K562 (cell line): Measurements from ENCODE around the gene TTLL4. TPM values are rescaled to one million over a fixed set of nuclear protein-coding genes. Genes with fewer than 3 reads are reported as not detected.
A peak's percentile ranks its signal among the peaks of the same experiment; 100 is the strongest.

Experiments
- BMI1 ChIP-seq: fragments of 150-350 bp; IDR thresholded peaks from 2 replicates; pipeline ENCODE4 v1.6.1; 2014; ENCODE audit warnings: low read length
- BRCA1 ChIP-seq, 2 experiments: fragments of 450-650 bp in 1 of 2; sonication (generic) in 1 of 2; formaldehyde crosslinking in 1 of 2; IDR thresholded peaks; 2 replicates each; pipeline versions ENCODE4 v1.5.0 to v1.6.1; 2017 to 2020; ENCODE audit warnings: mild to moderate bottlenecking in 1 of 2, missing genetic modification reagents in 1 of 2
- CCAR2 ChIP-seq: fragments of 200-400 bp; formaldehyde crosslinking; IDR thresholded peaks from 2 replicates; pipeline ENCODE4 v1.6.1; 2017; ENCODE audit warnings: mild to moderate bottlenecking, low read depth, low read length
- CEBPZ ChIP-seq: fragments of 150-350 bp; IDR thresholded peaks from 2 replicates; pipeline ENCODE4 v1.6.1; 2014; ENCODE audit warnings: low read depth, mild to moderate bottlenecking, low read length, borderline replicate concordance
- DPF2 ChIP-seq: fragments of 450-650 bp; IDR thresholded peaks from 2 replicates; pipeline ENCODE4 v1.6.1; 2016
- ELF2 ChIP-seq: fragments of 250-450 bp; sonication (Bioruptor Pico); IDR thresholded peaks from 2 replicates; pipeline ENCODE4 v1.5.0; 2021; ENCODE audit warnings: mild to moderate bottlenecking
- FIP1L1 ChIP-seq: fragments of 200-400 bp; formaldehyde crosslinking; IDR thresholded peaks from 2 replicates; pipeline ENCODE4 v1.6.1; 2018; ENCODE audit warnings: mild to moderate bottlenecking, low read depth, low read length; ENCODE audit not compliant: poor library complexity, severe bottlenecking
- KDM4B ChIP-seq, 2 experiments: fragments of 450-650 bp in 1 of 2; sonication (generic) in 1 of 2; IDR thresholded peaks; 2 replicates each; pipeline ENCODE4 v1.6.1; 2016 to 2017; ENCODE audit warnings: borderline replicate concordance in 2 of 2, antibody characterized with exemption in 1 of 2, low read depth in 1 of 2, mild to moderate bottlenecking in 1 of 2
- NFE2 ChIP-seq: IDR thresholded peaks from 2 replicates; pipeline ENCODE4 v1.6.1; 2014; ENCODE audit warnings: antibody characterized with exemption, low read depth
- NFIC ChIP-seq: fragments of 450-650 bp; IDR thresholded peaks from 2 replicates; pipeline ENCODE4 v1.6.1; 2017; ENCODE audit warnings: mild to moderate bottlenecking, inconsistent platforms
- POLR2A ChIP-seq: fragments of 450-650 bp; conservative IDR thresholded peaks from 2 replicates; pipeline ENCODE4 v1.6.1; 2016
- POLR2AphosphoS5 ChIP-seq: IDR thresholded peaks from 2 replicates; pipeline ENCODE4 v1.6.1; 2011; ENCODE audit warnings: mild to moderate bottlenecking, low read depth, low read length, moderate library complexity; ENCODE audit not compliant: control insufficient read depth, insufficient read depth
- POLR2H ChIP-seq: IDR thresholded peaks from 2 replicates; pipeline ENCODE4 v1.6.1; 2016; ENCODE audit warnings: missing genetic modification characterization, low read depth, mild to moderate bottlenecking, control low read depth, missing compliant biosample characterization, moderate library complexity
- RBM14 ChIP-seq: fragments of 200-400 bp; formaldehyde crosslinking; IDR thresholded peaks from 2 replicates; pipeline ENCODE4 v1.6.1; 2018; ENCODE audit warnings: low read depth, mild to moderate bottlenecking, low read length, moderate library complexity, borderline replicate concordance; ENCODE audit not compliant: insufficient read depth
- SMARCB1 ChIP-seq: IDR thresholded peaks from 2 replicates; pipeline ENCODE4 v1.6.1; 2011; ENCODE audit warnings: improper control_type of control experiment, low read depth; ENCODE audit not compliant: insufficient read length
- SMARCC2 ChIP-seq: fragments of 450-650 bp; IDR thresholded peaks from 2 replicates; pipeline ENCODE4 v1.6.1; 2017; ENCODE audit warnings: antibody characterized with exemption, moderate library complexity, mild to moderate bottlenecking, low read depth
- TBP ChIP-seq: optimal IDR thresholded peaks from 2 replicates; pipeline ENCODE3; 2011; ENCODE audit warnings: low read depth, low read length, improper control_type of control experiment
- TCF3 ChIP-seq: sonication (generic); formaldehyde crosslinking; IDR thresholded peaks from 2 replicates; pipeline ENCODE4 v1.4.0; 2020; ENCODE audit warnings: mild to moderate bottlenecking, missing genetic modification reagents
- ZNF134 ChIP-seq: fragments of 250-450 bp; sonication (Bioruptor Pico); conservative IDR thresholded peaks from 2 replicates; pipeline ENCODE4 v1.4.0; 2020
- polyA plus RNA-seq, 8 experiments: library from polyadenylated mRNA; depleted of rRNA in 4 of 8; stranded (reverse) in 5 of 8; unstranded in 3 of 8; fragments of >200 nt; fragmentation: Nextera tagmentation in 2 of 8; fragmentation: Illumina TruSeq in 1 of 8; extraction: Ambion mirVana in 2 of 8; extraction: Trizol in 1 of 8; gene quantifications; 2 replicates each; pipeline versions ENCODE4 v1.2.1 to v1.2.3, GENCODE V29; 2011 to 2014; ENCODE audit warnings: inconsistent platforms in 1 of 8, missing spikeins in 1 of 8
- total RNA-seq, 7 experiments: library from RNA; depleted of rRNA in 6 of 7; stranded (reverse); fragments of >200 nt in 6 of 7; fragmentation: Illumina TruSeq in 2 of 7; extraction: Trizol in 2 of 7; gene quantifications; 2 replicates each; pipeline versions ENCODE4 v1.2.1 to v1.2.3, GENCODE V29; 2011 to 2021; ENCODE audit warnings: low replicate concordance in 1 of 7
- TF ChIP-seq, protein P1 (sequence below), 2 experiments: fragments of 450-650 bp; IDR thresholded peaks; 2 replicates each; pipeline ENCODE4 v1.6.1; 2018; ENCODE audit warnings: mild to moderate bottlenecking in 2 of 2, low read depth in 1 of 2; ENCODE audit not compliant: partially characterized antibody in 2 of 2
- TF ChIP-seq, protein P2 (sequence below): fragments of 450-650 bp; formaldehyde crosslinking; IDR thresholded peaks from 2 replicates; pipeline ENCODE4 v1.4.0; 2020; ENCODE audit warnings: mild to moderate bottlenecking, mixed read lengths

TTLL4 gene
- total and polyA plus RNA-seq, 9 of the 15 experiments (the other 6 are each of a cell fraction or from before 2014, with no cell fraction given): 12.6 to 67.5 (median 24.5) TPM

- no peak for TF ChIP-seq CEBPZ
- TF ChIP-seq RBM14: no peak
- TF ChIP-seq DPF2: peak; percentile 78; the same call in 1 of the 2 replicates
- TF ChIP-seq, protein P1, sequence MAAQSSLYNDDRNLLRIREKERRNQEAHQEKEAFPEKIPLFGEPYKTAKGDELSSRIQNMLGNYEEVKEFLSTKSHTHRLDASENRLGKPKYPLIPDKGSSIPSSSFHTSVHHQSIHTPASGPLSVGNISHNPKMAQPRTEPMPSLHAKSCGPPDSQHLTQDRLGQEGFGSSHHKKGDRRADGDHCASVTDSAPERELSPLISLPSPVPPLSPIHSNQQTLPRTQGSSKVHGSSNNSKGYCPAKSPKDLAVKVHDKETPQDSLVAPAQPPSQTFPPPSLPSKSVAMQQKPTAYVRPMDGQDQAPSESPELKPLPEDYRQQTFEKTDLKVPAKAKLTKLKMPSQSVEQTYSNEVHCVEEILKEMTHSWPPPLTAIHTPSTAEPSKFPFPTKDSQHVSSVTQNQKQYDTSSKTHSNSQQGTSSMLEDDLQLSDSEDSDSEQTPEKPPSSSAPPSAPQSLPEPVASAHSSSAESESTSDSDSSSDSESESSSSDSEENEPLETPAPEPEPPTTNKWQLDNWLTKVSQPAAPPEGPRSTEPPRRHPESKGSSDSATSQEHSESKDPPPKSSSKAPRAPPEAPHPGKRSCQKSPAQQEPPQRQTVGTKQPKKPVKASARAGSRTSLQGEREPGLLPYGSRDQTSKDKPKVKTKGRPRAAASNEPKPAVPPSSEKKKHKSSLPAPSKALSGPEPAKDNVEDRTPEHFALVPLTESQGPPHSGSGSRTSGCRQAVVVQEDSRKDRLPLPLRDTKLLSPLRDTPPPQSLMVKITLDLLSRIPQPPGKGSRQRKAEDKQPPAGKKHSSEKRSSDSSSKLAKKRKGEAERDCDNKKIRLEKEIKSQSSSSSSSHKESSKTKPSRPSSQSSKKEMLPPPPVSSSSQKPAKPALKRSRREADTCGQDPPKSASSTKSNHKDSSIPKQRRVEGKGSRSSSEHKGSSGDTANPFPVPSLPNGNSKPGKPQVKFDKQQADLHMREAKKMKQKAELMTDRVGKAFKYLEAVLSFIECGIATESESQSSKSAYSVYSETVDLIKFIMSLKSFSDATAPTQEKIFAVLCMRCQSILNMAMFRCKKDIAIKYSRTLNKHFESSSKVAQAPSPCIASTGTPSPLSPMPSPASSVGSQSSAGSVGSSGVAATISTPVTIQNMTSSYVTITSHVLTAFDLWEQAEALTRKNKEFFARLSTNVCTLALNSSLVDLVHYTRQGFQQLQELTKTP (IDR thresholded peaks at IDR 0.05; ENCODE audit: low read depth in 1 of 2, partially characterized antibody in 2 of 2): no peak
- TF ChIP-seq NFE2: 0 out of 2 replicates have a peak, but pooled peaks have one; percentile 7
- TF ChIP-seq BMI1: no peak
- no peak for TF ChIP-seq FIP1L1
- no peak for TF ChIP-seq SMARCB1
- no peak for TF ChIP-seq KDM4B (IDR thresholded peaks at IDR 0.05; ENCODE audit: borderline replicate concordance in 2 of 2, low read depth in 1 of 2)
- TF ChIP-seq, protein P2, sequence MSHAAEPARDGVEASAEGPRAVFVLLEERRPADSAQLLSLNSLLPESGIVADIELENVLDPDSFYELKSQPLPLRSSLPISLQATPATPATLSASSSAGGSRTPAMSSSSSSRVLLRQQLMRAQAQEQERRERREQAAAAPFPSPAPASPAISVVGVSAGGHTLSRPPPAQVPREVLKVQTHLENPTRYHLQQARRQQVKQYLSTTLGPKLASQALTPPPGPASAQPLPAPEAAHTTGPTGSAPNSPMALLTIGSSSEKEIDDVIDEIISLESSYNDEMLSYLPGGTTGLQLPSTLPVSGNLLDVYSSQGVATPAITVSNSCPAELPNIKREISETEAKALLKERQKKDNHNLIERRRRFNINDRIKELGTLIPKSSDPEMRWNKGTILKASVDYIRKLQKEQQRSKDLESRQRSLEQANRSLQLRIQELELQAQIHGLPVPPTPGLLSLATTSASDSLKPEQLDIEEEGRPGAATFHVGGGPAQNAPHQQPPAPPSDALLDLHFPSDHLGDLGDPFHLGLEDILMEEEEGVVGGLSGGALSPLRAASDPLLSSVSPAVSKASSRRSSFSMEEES (CRISPR knock-in tag): no peak
- peak; percentile 54; the same call in 1 of the 2 replicates for TF ChIP-seq SMARCC2
- no peak for TF ChIP-seq POLR2A
- TF ChIP-seq NFIC: peak; percentile 62
- TF ChIP-seq TCF3 (CRISPR knock-in tag): peak; percentile 71
- no peak for TF ChIP-seq TBP
- no peak for TF ChIP-seq ELF2 (CRISPR knock-in tag)
- no peak for TF ChIP-seq POLR2H
- TF ChIP-seq CCAR2: no peak
- peak; percentile 53; the same call in 1 of the 2 replicates for TF ChIP-seq POLR2AphosphoS5
- TF ChIP-seq ZNF134 (CRISPR knock-in tag): no peak
- no peak for TF ChIP-seq BRCA1 (IDR thresholded peaks at IDR 0.05)
- no peak for TF ChIP-seq BRCA1 (CRISPR knock-in tag; IDR thresholded peaks at IDR 0.05)
Measured at GRCh38 chr2:218721934-218722333, 11.3 kb downstream of the TTLL4 start (continued).
